Measurements from ENCODE around the gene KDM7A. TPM values are rescaled to one million over a fixed set of nuclear protein-coding genes. Genes with fewer than 3 reads are reported as not detected.

Gene KDM7A
- total RNA-seq, 1 experiment from 2014 or later, result 12.2 TPM

- TF ChIP-seq ATF1 (CRISPR knock-in tag; IDR thresholded peaks at IDR 0.05) (no peak), NFATC4 (CRISPR knock-in tag; IDR thresholded peaks at IDR 0.05) (no peak), ZNF425 (CRISPR knock-in tag; conservative IDR thresholded peaks at IDR 0.05) (no peak), SMAD3 (CRISPR knock-in tag; IDR thresholded peaks at IDR 0.05; ENCODE audit: borderline replicate concordance) (no peak), FOXJ3 (CRISPR knock-in tag; IDR thresholded peaks at IDR 0.05; ENCODE audit: borderline replicate concordance) (no peak), ZNF396 (CRISPR knock-in tag; IDR thresholded peaks at IDR 0.05; ENCODE audit: borderline replicate concordance) (no peak), HMGXB4 (CRISPR knock-in tag; IDR thresholded peaks at IDR 0.05) (peak; percentile 74), MAX (CRISPR knock-in tag; IDR thresholded peaks at IDR 0.05) (peak; percentile 71), TP53 (CRISPR knock-in tag; IDR thresholded peaks at IDR 0.05) (no peak), ATF2 (CRISPR knock-in tag; IDR thresholded peaks at IDR 0.05; ENCODE audit: borderline replicate concordance, low read depth) (no peak), NR3C1 (CRISPR knock-in tag; conservative IDR thresholded peaks at IDR 0.05; ENCODE audit: low read depth) (no peak), ZNF512 (CRISPR knock-in tag; IDR thresholded peaks at IDR 0.05; ENCODE audit: borderline replicate concordance) (no peak), GRHL2 (CRISPR knock-in tag; IDR thresholded peaks at IDR 0.05; ENCODE audit: insufficient replicate concordance, severe bottlenecking) (no peak), ZNF281 (CRISPR knock-in tag; IDR thresholded peaks at IDR 0.05) (no peak), NFYB (CRISPR knock-in tag; conservative IDR thresholded peaks at IDR 0.05; ENCODE audit: low read depth) (peak; percentile 15; the same call in 1 of the 2 replicates), ELF4 (CRISPR knock-in tag; IDR thresholded peaks at IDR 0.05; ENCODE audit: low read depth) (no peak), HMGA2 (CRISPR knock-in tag; IDR thresholded peaks at IDR 0.05) (no peak), ZSCAN18 (CRISPR knock-in tag; IDR thresholded peaks at IDR 0.05) (no peak), NFE2L1 (CRISPR knock-in tag; IDR thresholded peaks at IDR 0.05) (no peak), ZNF416 (CRISPR knock-in tag; IDR thresholded peaks at IDR 0.05) (0 out of 2 replicates have a peak, but pooled peaks have one; percentile 9), ZNF219 (CRISPR knock-in tag; IDR thresholded peaks at IDR 0.05; ENCODE audit: borderline replicate concordance) (no peak), ZNF263 (CRISPR knock-in tag; IDR thresholded peaks at IDR 0.05; ENCODE audit: low read depth) (no peak), EMX1 (CRISPR knock-in tag; IDR thresholded peaks at IDR 0.05) (no peak), ETV6 (CRISPR knock-in tag; IDR thresholded peaks at IDR 0.05) (no peak), NR2C2 (CRISPR knock-in tag; IDR thresholded peaks at IDR 0.05) (no peak)
These were observed 114.1 kb downstream of the KDM7A start, which contains the start of gene PARP12 (continued) for GRCh38 chr7:140062528-140063299.
